Testis (tissue), 2 donors: ENCODE data around the gene TDP2.

ENCODE experiments used
- POLR2A ChIP-seq: fragments of 450-650 bp; IDR thresholded peaks from one replicate; pipeline ENCODE4 v1.6.1; 2017; ENCODE audit warnings: antibody characterized with exemption, mild to moderate bottlenecking, moderate library complexity
- TF ChIP-seq, protein P1 (sequence below), 3 experiments: fragments of 450-650 bp in 2 of 3; fragments of 200-600 bp in 1 of 3; sonication (generic) in 1 of 3; IDR thresholded peaks; one replicate each; pipeline ENCODE4 v1.5.1; 2016 to 2019; ENCODE audit warnings: antibody characterized with exemption in 3 of 3, mild to moderate bottlenecking in 2 of 3, moderate library complexity in 1 of 3

GRCh38 chr6:24658573-24659560, 7.8 kb downstream of the TDP2 start:
- TF ChIP-seq, protein P1, sequence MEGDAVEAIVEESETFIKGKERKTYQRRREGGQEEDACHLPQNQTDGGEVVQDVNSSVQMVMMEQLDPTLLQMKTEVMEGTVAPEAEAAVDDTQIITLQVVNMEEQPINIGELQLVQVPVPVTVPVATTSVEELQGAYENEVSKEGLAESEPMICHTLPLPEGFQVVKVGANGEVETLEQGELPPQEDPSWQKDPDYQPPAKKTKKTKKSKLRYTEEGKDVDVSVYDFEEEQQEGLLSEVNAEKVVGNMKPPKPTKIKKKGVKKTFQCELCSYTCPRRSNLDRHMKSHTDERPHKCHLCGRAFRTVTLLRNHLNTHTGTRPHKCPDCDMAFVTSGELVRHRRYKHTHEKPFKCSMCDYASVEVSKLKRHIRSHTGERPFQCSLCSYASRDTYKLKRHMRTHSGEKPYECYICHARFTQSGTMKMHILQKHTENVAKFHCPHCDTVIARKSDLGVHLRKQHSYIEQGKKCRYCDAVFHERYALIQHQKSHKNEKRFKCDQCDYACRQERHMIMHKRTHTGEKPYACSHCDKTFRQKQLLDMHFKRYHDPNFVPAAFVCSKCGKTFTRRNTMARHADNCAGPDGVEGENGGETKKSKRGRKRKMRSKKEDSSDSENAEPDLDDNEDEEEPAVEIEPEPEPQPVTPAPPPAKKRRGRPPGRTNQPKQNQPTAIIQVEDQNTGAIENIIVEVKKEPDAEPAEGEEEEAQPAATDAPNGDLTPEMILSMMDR (IDR thresholded peaks at IDR 0.05), result no peak
- TF ChIP-seq POLR2A, result no peak
